Bronchial epithelial cell (primary cell): ENCODE measurements around the gene ANKRD6. TPM values are rescaled to one million over a fixed set of nuclear protein-coding genes. Genes with fewer than 3 reads are reported as not detected.

Experiments used
- DNase-seq: peaks from one replicate; pipeline ENCODE4 v3.0.0-alpha.2; 2010; ENCODE audit warnings: low read depth
- FAIRE-seq: peaks from 2 replicates; lab custom pipeline; 2011; peaks lifted over from hg19 to GRCh38; lab: Jason Lieb, UNC
- H3K27me3 ChIP-seq: 2 replicates; pipeline ENCODE4 v1.5.1; 2011; ENCODE audit warnings: low read length; ENCODE audit not compliant: control insufficient read depth, insufficient read depth
- H3K36me3 ChIP-seq: 2 replicates; pipeline ENCODE4 v1.5.1; 2011; ENCODE audit warnings: low read length; ENCODE audit not compliant: control insufficient read depth, insufficient read depth
- H3K4me3 ChIP-seq: 2 replicates; pipeline ENCODE4 v1.5.1; 2011; ENCODE audit warnings: mild to moderate bottlenecking, low read depth, low read length, control low read depth
- total RNA-seq: library from RNA; depleted of rRNA; stranded (reverse); fragments of >200 nt; gene quantifications from 2 replicates; pipeline ENCODE4 v1.2.1, GENCODE V29; 2014
- TF ChIP-seq, protein P1 (sequence below): IDR thresholded peaks from 2 replicates; pipeline ENCODE4 v1.5.1; 2011; ENCODE audit warnings: mild to moderate bottlenecking, moderate library complexity, low read length, control low read depth, inconsistent platforms; ENCODE audit not compliant: insufficient read depth, severe bottlenecking

Gene ANKRD6
- total RNA-seq: 6.1 and 9.5 TPM in 2 replicates

DNA sequence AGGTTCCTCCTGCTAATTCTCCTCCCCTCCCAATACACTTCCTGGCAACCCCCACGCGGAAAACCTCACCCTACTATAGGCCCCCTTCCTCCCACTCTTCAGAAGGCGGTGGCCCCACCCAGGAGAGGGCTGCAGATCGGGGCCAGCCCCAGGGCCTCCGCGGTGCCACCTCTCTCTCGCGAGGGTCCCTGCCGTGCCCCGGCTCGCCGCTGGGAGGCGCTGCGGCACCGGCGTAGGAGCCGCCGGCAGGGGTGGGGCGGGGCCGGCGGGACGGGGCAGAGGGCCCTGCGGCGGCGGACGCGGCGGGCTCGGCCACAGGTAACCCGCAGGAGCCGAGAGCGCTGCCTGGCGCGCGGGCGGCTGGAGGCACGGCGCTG lies at the start of gene ANKRD6:
Gene ANKRD6, plus strand, starts transcription at position 278 of the 377 bp plus-strand sequence. CDS start 133,825 bp downstream, outside the sequence.
- Histone ChIP-seq H3K27me3 (no peaks in the 10 kb centered on the region), H3K36me3 (no peaks in the 10 kb centered on the region), H3K4me3 (peak within 1 kb of the TSS; percentile 77)
- no peak for FAIRE-seq
- TF ChIP-seq, protein P1, sequence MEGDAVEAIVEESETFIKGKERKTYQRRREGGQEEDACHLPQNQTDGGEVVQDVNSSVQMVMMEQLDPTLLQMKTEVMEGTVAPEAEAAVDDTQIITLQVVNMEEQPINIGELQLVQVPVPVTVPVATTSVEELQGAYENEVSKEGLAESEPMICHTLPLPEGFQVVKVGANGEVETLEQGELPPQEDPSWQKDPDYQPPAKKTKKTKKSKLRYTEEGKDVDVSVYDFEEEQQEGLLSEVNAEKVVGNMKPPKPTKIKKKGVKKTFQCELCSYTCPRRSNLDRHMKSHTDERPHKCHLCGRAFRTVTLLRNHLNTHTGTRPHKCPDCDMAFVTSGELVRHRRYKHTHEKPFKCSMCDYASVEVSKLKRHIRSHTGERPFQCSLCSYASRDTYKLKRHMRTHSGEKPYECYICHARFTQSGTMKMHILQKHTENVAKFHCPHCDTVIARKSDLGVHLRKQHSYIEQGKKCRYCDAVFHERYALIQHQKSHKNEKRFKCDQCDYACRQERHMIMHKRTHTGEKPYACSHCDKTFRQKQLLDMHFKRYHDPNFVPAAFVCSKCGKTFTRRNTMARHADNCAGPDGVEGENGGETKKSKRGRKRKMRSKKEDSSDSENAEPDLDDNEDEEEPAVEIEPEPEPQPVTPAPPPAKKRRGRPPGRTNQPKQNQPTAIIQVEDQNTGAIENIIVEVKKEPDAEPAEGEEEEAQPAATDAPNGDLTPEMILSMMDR: peak; percentile 77
- peak; percentile 40 for DNase-seq

DNA sequence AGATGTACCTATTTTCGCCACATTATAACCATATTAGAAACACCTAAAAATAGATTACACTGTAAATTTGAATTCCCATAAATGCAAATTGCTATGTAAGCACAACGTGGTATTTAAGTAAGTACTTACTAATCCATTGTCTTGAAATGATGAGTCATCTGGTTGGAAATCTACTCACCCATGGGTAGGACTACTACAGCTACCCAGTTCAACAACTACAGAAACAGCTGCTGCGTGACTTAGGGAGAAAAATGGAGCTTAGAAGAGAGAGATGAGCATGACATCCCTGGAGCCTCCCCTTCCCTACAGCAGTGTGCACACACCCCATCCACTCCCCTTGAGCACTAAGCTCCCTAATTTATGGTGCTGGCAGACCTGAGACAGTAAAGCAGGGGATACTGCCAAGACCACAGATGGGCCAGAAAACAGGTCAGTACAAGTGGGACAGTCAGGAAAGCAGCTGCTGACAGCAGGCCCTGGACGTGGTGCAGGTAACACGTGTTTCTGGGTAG lies 47.7 kb upstream of the ANKRD6 start:
- DNase-seq (peak; percentile 92), FAIRE-seq (peak; percentile 94)
- no peaks in the 10 kb centered on the region for H3K36me3 ChIP-seq
- TF ChIP-seq, protein P1: no peak
- H3K4me3 ChIP-seq: no peak overlapping the region
- H3K27me3 ChIP-seq: no peaks in the 10 kb centered on the region

DNA sequence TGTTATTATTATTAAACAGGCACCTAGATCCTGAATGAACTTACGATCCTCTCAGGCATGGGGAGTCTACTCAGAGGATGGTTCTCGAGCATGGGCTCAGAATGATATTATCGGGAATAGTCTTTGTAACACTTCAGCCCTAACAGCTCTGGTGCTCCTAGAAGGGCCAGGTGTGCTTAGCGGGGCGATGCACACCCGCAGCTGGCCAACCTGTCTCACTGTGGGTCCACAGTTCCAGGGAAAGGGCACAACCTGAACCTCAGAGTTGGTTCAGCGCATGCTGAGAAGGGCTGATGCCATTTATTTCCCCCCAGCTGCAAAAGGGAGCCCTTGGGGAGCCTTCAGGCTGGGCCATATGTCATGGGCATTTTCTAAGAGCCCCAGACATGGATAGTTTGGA lies 47.1 kb upstream of the ANKRD6 start:
- FAIRE-seq (no peak), DNase-seq (no peak)
- Histone ChIP-seq H3K27me3 (no peaks in the 10 kb centered on the region), H3K36me3 (no peaks in the 10 kb centered on the region), H3K4me3 (no peak overlapping the region)
- TF ChIP-seq, protein P1: no peak

DNA sequence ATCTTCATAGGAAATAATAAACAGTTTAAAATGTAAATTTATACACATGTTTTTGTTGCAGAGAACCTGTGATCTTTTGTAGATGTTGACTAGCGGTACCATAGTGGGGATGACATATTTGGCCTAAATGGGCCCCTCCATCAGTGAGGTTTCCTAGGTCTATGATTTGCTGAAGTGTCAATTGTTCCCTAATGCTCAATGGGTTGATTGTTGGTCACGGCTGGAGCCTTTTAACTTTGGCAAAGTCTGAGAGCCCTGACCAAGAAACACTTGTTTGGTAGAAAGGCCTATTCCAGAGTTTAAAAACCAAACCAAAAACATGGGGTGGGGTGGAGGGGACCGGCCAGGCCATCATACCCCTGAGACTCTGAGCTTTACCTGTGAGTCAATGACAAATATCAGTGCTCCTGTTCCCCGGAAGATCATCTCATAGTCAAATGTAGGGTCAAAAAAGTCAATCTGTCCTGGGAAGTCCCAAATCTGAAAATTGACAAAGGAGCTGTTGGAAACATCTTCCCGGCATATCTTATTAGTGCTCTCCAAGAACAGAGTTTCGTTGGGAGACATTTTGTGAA lies 45.9 kb upstream of the ANKRD6 start:
- Histone ChIP-seq H3K27me3 (no peaks in the 10 kb centered on the region), H3K36me3 (no peaks in the 10 kb centered on the region), H3K4me3 (no peak overlapping the region)
- TF ChIP-seq, protein P1: no peak
- DNase-seq (no peak), FAIRE-seq (no peak)

DNA sequence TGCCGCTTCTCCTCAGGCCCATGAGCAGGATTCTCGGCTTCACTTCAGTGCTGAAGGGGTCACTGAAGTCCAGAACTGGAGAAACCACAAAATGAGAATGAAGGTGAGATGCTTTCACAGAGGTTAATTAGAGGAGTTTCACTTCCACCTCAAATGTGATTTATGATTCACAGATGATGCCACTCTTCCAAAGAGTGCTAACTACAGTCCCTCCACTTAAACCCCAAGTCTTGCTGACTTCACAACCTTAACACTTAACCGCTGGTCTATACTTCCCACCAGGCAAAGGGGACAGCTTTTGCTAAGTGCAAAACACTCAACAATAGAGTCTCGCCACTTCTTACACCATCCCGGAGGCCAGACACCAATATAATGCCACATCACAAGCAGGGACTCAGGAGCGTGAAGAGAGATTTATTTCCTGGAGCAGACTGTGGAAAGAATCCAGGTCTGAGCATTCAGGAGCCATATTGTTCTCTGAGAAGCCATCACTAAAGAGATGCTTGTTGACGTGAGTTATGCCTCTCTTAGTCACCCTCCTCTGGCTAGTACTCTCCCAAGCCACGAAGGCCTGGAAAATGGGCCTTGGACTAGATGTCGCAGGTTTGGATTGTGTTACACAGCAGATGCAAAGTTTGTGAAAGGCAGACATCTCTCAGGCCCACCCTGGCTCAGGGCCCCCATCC lies 45.3 kb upstream of the ANKRD6 start:
- no peaks in the 10 kb centered on the region for H3K36me3 ChIP-seq
- DNase-seq: no peak
- FAIRE-seq: no peak
- TF ChIP-seq, protein P1: no peak
- no peak overlapping the region for H3K4me3 ChIP-seq
- H3K27me3 ChIP-seq: no peaks in the 10 kb centered on the region
